HUES64 (cell line): ENCODE data around the gene BHLHA15.

ENCODE experiments used
- H3K27ac ChIP-seq: 2 replicates; pipeline ENCODE4 v1.7.0; 2013; ENCODE audit warnings: low read depth, low read length, inconsistent platforms
- H3K27me3 ChIP-seq: 2 replicates; pipeline ENCODE4 v1.6.1; 2013; ENCODE audit warnings: mild to moderate bottlenecking, low read length; ENCODE audit not compliant: insufficient read depth
- H3K36me3 ChIP-seq: 2 replicates; pipeline ENCODE4 v1.6.1; 2013; ENCODE audit warnings: mild to moderate bottlenecking, low read length; ENCODE audit not compliant: insufficient read depth
- H3K4me1 ChIP-seq: 2 replicates; pipeline ENCODE4 v1.6.1; 2013; ENCODE audit warnings: mild to moderate bottlenecking, low read length, moderate library complexity; ENCODE audit not compliant: insufficient read depth
- H3K4me3 ChIP-seq: 2 replicates; pipeline ENCODE4 v1.5.1; 2013; ENCODE audit warnings: mild to moderate bottlenecking, low read length, moderate library complexity
- H3K9ac ChIP-seq: 2 replicates; pipeline ENCODE4 v1.6.1; 2013; ENCODE audit warnings: mild to moderate bottlenecking, low read depth, low read length
- H3K9me3 ChIP-seq: 2 replicates; pipeline ENCODE4 v1.6.1; 2013; ENCODE audit warnings: low read depth, low read length; ENCODE audit not compliant: insufficient read depth
- WGBS: fragments of 150-250, 120-280 bp; methylation state at CpG from one replicate; pipeline ENCODE4 v1.1.7; 2013; ENCODE audit warnings: missing lambda C conversion rate; 5-methylcytosine and 5-hydroxymethylcytosine counted together

BHLHA15 gene

DNA sequence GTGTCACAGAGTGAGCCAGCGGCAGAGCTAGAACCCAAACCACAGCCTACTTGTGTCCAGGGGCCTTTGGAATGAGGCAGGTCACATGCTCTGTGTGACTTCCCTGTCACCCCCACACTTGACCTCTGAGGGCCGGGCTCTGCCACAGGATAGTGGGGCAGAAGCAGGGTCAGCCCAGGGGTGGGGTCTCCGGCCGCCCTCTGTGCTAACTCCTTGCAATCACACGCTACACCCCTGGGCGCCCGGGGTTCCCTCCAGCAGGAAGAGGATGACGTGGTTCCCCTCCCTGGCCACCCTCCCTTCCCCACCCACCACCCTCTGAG, 21.0 kb downstream of the BHLHA15 start:
- Histone ChIP-seq H3K4me3 (no peak overlapping the region), H3K4me1 (no peaks in the 10 kb centered on the region), H3K36me3 (no peaks in the 10 kb centered on the region), H3K27ac (no peak overlapping the region), H3K9me3 (no peaks in the 10 kb centered on the region), H3K9ac (no peak overlapping the region), H3K27me3 (no peaks in the 10 kb centered on the region)
- 95% methylated on average over 8 of the region's 8 CpGs for WGBS

DNA sequence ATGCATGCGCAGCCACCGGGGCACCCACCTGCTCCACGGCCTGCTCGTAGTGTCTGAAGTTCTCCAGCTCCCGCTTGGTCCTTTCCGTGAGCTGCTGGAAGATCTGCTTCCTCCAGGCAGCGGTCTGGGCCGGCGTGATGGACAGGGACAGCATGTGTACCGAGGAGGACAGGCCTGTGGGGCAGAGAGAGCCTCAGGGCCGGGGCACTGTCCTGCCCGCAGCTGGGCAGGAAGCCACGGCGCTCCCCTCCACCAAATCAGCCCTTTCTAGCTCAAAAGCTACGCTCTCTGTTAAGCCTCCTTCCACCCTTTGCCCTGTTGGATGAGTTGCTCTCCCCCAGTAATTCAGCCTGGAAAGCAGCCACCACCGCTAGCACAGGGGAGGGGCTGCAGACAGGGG, 21.6 kb downstream of the BHLHA15 start:
- WGBS: 93% methylated on average over 16 of the region's 16 CpGs

DNA sequence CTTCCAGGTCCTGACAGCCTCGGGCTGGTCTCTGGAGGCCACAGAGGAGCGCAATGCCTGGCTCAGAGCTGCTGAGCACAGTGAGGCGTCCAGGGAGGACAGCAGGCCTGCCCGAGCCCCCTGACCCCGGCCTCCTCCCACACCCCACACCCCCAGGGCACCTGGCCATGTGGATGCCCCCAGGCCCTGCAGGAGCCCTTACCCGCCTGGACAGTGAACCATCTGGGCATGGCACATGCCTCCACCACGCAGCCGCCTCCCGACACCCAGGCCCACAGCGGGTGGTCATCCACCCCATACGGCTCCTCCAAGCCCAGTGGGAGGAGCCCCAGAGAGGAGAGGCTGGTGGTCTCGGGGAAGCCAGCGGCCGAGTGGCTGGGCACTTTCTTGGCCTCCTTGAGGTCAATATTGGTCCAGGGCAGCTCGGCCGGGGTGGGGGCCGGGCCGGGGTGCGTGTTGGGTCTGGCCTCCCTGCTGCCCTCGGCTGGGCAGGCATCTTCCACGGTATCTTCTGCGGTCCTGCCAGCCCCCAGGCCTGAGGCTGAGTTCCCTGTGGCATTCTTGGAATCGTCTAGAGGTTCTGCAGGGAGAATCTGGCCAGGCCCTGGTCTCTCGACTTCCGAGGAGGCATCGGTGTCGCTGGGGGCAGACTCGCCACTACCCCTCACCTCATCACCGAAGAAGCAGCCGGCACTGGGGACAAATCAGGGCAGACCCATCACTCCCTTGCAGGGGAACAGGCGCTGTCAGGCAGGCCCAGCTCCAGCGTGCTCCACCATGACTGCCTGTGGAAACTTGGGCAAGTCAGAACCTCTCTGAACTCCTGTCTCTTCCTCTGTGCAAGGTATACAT, 22.2 kb downstream of the BHLHA15 start:
- Histone ChIP-seq H3K9ac (0 out of 2 replicates have a peak overlapping the region, but pooled peaks have one; percentile 20), H3K27me3 (no peaks in the 10 kb centered on the region), H3K9me3 (no peaks in the 10 kb centered on the region), H3K4me3 (no peak overlapping the region), H3K4me1 (no peaks in the 10 kb centered on the region), H3K27ac (no peak overlapping the region), H3K36me3 (0 out of 2 replicates have a peak, but pooled peaks cover 1% of the 10 kb centered on the region)
- WGBS: 92% methylated on average over 32 of the region's 32 CpGs

More for the DNA sequence above, 21.6 kb downstream of the BHLHA15 start:
- H3K4me1 ChIP-seq: no peaks in the 10 kb centered on the region
- no peaks in the 10 kb centered on the region for H3K9me3 ChIP-seq
- 0 out of 2 replicates have a peak overlapping the region, but pooled peaks have one; percentile 20 for H3K9ac ChIP-seq
- no peaks in the 10 kb centered on the region for H3K27me3 ChIP-seq
- H3K27ac ChIP-seq: no peak overlapping the region
- no peak overlapping the region for H3K4me3 ChIP-seq
- H3K36me3 ChIP-seq: no peaks in the 10 kb centered on the region

DNA sequence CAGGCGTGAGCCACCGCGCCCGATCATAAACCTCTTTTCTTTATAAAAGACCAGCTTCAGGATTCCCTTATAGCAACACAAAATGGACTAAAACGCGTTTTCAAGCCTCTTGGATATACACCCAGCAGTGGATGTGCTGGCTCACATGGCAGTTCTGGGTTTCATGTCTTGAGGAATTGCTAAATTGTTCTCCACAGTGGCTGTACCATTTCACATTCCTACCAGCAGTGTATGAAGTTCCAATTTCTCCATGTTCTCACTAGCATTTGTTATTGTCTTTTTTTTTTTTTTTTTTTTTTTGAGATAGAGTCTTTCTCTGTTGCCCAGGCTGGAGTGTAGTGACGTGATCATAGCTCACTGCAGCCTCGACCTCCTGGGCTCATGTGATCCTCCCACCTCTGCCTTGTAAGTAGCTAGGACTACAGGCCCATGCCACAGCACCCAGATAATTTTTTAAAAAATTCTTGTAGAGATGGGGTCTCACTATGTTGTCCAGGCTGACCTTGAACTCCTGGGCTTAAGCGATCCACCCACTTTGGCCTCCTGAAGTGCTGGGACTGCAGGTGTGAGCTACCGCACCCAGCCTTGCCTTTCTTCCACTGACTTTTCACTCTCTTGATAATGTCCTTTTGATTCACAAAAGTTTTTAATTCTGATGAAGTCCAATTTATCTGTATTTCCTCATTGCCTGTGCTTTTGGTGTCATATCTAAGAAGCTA, 23.3 kb downstream of the BHLHA15 start:
- Histone ChIP-seq H3K27ac (no peak overlapping the region), H3K4me1 (no peaks in the 10 kb centered on the region), H3K9ac (no peak overlapping the region), H3K27me3 (no peaks in the 10 kb centered on the region), H3K4me3 (no peak overlapping the region), H3K36me3 (0 out of 2 replicates have a peak, but pooled peaks cover 3% of the 10 kb centered on the region), H3K9me3 (no peaks in the 10 kb centered on the region)
- 97% methylated on average over 10 of the region's 10 CpGs for WGBS

DNA sequence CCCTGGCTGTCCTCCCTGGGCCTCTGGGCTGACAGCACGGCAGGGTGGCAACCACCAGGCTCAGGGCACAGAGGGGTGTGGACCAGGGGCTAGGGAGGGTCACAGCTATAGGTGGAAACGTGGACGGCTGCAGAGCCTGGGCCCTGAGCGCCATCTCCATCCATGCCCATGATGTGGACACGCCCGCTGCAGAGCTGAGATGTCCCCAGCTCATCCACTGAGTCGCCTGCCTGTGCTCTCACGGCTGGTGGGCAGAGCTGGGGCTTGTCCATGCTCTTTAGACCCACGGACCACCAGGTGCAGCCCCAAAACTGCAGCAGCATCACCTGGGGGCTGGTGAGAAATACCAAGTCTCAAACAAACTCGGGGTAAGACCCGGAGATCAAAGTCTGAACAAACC, 24.7 kb downstream of the BHLHA15 start:
- H3K4me3 ChIP-seq: no peak overlapping the region
- no peaks in the 10 kb centered on the region for H3K4me1 ChIP-seq
- no peak overlapping the region for H3K9ac ChIP-seq
- H3K36me3 ChIP-seq: 0 out of 2 replicates have a peak, but pooled peaks cover 3% of the 10 kb centered on the region
- H3K27me3 ChIP-seq: no peaks in the 10 kb centered on the region
- no peaks in the 10 kb centered on the region for H3K9me3 ChIP-seq
- no peak overlapping the region for H3K27ac ChIP-seq
- 95% methylated on average over 11 of the region's 11 CpGs for WGBS

DNA sequence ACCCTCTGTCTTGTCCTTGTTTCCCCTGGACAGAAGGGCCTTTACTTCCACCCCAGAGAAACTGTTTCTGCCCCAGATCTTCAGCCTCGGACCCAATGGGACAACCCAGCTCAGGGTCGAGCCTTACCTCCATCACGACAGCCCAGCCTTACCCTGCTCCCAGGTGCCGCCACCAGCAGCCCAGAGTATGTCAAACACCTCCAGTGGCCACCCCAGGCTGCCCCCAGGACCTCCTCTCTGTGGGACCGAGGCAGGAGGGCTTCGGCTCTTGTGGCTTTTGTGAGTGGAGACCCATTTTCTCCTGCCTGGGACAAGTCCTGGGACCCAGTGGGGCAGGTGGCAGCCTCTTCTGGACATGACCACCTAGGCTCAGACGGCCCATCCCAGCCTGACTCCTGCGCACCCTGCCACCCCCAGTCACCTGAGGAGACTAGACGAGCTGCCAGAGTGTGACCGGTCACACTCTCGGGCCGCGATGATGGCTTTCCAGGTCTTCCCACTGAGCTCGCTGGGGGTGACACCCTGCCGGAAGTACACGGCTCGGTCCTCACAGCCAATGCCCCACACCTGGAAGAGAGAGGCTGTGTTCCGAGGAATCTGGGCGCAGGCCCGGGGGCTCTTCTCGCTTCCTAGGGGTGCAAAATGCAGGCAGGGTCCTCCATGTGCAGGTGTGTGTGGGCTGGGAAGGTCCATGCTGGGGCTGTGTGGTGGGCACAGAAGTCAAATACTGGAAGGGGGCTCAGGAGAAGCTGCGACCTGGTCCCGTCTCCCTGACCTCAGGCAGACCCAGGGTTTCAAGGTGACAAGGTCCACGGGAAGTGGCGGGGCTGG, 25.3 kb downstream of the BHLHA15 start:
- H3K36me3 ChIP-seq: 0 out of 2 replicates have a peak, but pooled peaks cover 3% of the 10 kb centered on the region
- 96% methylated on average over 25 of the region's 25 CpGs for WGBS

DNA sequence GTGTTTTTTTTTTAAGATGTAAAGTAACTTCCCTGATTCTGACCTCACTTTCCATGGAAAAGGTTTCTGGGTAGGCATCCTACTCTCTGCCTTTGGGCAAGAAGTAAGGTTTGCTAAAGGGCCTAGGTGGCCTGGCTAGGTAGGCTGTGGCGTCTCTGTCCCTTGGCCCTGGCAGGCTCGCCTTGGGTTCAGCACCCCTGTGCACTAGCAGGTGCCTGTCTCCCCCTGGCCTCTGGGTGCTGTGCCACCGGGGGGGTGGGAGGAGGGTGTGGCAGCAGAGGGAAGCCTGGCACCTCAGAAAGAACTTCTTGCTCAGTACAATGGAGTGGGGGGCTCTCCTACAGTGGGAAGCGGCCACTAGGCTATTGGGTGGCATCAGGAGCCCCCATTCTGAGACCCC, 26.8 kb downstream of the BHLHA15 start:
- Histone ChIP-seq H3K27ac (no peak overlapping the region), H3K9me3 (no peaks in the 10 kb centered on the region), H3K4me1 (no peaks in the 10 kb centered on the region), H3K36me3 (0 out of 2 replicates have a peak, but pooled peaks cover 3% of the 10 kb centered on the region), H3K9ac (no peak overlapping the region), H3K4me3 (no peak overlapping the region), H3K27me3 (no peaks in the 10 kb centered on the region)
- 92% methylated on average over 4 of the region's 4 CpGs for WGBS

More for the DNA sequence above, 25.3 kb downstream of the BHLHA15 start:
- no peak overlapping the region for H3K27ac ChIP-seq
- H3K4me3 ChIP-seq: no peak overlapping the region
- no peaks in the 10 kb centered on the region for H3K4me1 ChIP-seq
- H3K9me3 ChIP-seq: no peaks in the 10 kb centered on the region
- no peaks in the 10 kb centered on the region for H3K27me3 ChIP-seq
- H3K9ac ChIP-seq: no peak overlapping the region

DNA sequence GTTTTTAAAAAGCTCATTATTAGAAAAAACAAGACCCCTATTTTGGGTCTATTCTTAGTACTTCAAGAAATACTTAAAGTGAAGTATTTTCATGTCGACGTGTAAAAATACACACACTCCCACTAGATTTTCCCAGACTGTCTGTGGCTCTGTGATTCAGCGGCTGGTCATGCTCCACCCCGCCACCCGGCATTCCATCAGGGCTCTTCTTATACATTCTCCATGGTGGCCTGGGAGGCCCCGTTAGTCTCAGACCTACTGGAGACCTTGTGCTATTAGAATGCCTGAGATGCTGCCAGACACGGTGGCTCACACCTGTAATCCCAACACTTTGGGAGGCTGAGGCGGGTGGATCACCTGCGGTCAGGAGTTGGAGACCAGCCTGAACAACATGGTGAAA, 27.7 kb downstream of the BHLHA15 start:
- Histone ChIP-seq H3K9ac (no peak overlapping the region), H3K4me1 (no peaks in the 10 kb centered on the region), H3K4me3 (no peak overlapping the region), H3K36me3 (0 out of 2 replicates have a peak, but pooled peaks cover 3% of the 10 kb centered on the region), H3K27me3 (no peaks in the 10 kb centered on the region), H3K27ac (no peak overlapping the region), H3K9me3 (no peaks in the 10 kb centered on the region)
- 94% methylated on average over 9 of the region's 9 CpGs for WGBS

DNA sequence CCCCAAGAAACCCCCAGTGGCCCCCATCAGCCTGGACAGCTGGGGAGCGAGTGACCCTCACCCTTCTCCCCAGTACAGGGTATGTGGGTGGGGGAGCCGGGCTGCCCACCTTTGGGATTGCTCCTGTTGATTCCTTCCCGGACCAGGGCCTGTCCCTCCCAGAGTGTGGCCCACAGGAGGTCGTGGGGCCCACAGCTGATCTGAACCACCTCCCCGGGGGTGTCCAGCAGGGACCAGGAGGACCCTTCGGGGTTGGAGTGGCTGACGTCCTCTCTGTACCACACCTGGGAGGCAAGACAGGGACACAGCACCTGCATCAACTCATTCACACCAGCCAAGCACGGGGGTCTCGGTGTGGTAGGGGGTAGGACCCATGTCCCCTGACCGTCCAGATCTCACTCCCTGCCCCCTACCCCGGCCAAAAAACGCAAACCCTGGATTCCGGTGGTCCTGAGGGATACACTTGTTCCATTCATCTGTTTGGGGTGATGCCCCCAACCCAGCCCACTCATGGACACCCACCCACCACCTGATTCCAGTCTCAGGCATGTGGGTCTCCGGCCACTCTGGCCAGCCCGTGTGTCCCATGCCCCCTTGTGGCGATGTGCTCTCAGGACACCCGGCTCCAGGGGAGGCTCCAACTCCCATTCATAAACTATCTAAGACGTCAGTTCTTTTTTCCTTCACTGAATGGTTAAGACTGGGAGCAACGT, 29.9 kb downstream of the BHLHA15 start:
- WGBS: 79% methylated on average over 19 of the region's 19 CpGs
- Histone ChIP-seq H3K4me1 (no peaks in the 10 kb centered on the region), H3K27ac (no peak overlapping the region), H3K9ac (no peak overlapping the region), H3K36me3 (0 out of 2 replicates have a peak, but pooled peaks cover 3% of the 10 kb centered on the region), H3K9me3 (no peaks in the 10 kb centered on the region), H3K27me3 (no peaks in the 10 kb centered on the region), H3K4me3 (no peak overlapping the region)

DNA sequence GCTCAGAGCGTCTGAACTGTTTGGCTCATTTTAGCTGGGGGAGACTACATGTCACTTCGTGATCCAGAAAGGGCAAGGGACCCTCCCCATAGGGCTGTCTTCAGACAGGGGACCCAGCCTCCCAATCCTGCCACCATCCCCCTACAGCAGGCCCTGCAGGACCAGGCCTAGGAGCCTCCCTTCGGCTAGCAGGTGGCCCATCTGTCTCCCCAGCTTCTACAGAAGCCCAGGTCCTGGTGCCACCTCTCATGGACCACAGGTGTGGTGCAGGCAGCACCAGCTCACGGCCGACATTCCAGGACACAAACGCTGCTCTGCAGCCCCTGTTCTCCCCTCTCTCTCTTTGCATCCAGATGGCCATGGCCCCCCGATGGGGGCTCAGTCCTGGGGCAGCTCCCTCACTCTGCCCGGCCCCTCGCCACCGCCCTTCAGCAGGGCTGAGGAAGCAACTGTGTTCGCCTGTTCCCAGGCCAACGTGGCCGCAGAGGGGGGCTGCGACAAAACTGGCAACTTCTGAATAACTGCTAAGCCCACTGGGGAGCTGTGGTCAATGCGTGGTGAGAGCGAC, 30.5 kb downstream of the BHLHA15 start:
- H3K9me3 ChIP-seq: no peaks in the 10 kb centered on the region
- no peak overlapping the region for H3K4me3 ChIP-seq
- H3K4me1 ChIP-seq: no peaks in the 10 kb centered on the region
- 85% methylated on average over 16 of the region's 16 CpGs for WGBS
- no peaks in the 10 kb centered on the region for H3K27me3 ChIP-seq
- H3K36me3 ChIP-seq: 0 out of 2 replicates have a peak, but pooled peaks cover 3% of the 10 kb centered on the region
- no peak overlapping the region for H3K9ac ChIP-seq
- no peak overlapping the region for H3K27ac ChIP-seq
